Upper lobe of left lung (tissue), 4 donors: Measurements from ENCODE around the gene CDH13.

Experiments
- CTCF ChIP-seq, 6 experiments: fragments of 450-650 bp in 4 of 6; fragments of 200-600 bp in 2 of 6; sonication (generic) in 2 of 6; IDR thresholded peaks; one replicate each; pipeline ENCODE4 v1.5.1; 2016 to 2019; ENCODE audit warnings: antibody characterized with exemption in 6 of 6
- EP300 ChIP-seq, 4 donors: sonication (generic); formaldehyde crosslinking; IDR thresholded peaks; one replicate each; pipeline ENCODE4 v1.5.1; 2017; ENCODE audit warnings: antibody characterized with exemption in 4 of 4, control low read depth in 2 of 4
- POLR2A ChIP-seq, 4 donors: fragments of 450-650 bp; IDR thresholded peaks; one replicate each; pipeline ENCODE4 v1.5.1; 2016 to 2017; ENCODE audit warnings: antibody characterized with exemption in 4 of 4, mild to moderate bottlenecking in 2 of 4
- POLR2AphosphoS5 ChIP-seq, 2 donors: sonication (generic); formaldehyde crosslinking; IDR thresholded peaks; one replicate each; pipeline ENCODE4 v1.5.1; 2017; ENCODE audit warnings: antibody characterized with exemption in 2 of 2

DNA sequence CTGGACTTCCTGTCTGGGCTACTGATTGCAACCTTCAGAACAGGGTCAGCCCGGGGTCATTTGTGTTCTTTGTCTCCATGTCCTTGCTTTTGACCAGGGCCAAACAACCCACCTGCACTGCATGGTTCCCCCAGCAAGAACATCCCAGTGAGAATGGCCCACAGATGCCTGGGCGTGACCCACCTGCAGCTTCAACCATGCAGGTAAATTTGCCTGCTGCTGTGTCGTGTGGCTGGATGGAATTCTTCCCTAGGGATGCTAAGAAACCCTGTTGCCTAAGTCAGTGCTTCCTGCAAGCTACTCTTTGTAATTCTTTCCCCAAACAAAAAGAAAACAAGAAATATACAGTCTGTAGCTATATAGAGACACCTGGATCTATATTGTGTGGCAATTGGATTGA is 12.5 kb downstream of the CDH13 start:
- TF ChIP-seq EP300 (IDR thresholded peaks at IDR 0.05), result no peak
- TF ChIP-seq CTCF (IDR thresholded peaks at IDR 0.05), result no peak
- no peak for TF ChIP-seq POLR2A (IDR thresholded peaks at IDR 0.05)
- no peak for TF ChIP-seq POLR2AphosphoS5 (IDR thresholded peaks at IDR 0.05)
